Heart right ventricle (tissue), 16 donors: ENCODE measurements around the gene TPST2. TPM values are rescaled to one million over a fixed set of nuclear protein-coding genes. Genes with fewer than 3 reads are reported as not detected.

Experiments
- ATAC-seq, 8 donors: fragments of 200-7000 bp; cut with Tn5 transposase; one replicate each; pipeline ENCODE4 v1.9.1; 2020; ENCODE audit warnings: mild to moderate bottlenecking in 8 of 8, moderate library complexity in 8 of 8, moderate number of reproducible peaks in 1 of 8
- DNase-seq, 2 donors: peaks; one replicate each; pipeline ENCODE4 v3.0.0-alpha.2; 2020
- H3K27ac ChIP-seq, 10 donors: fragments of 200-600 bp; sonication (generic) in 2 of 10; one replicate each; pipeline versions ENCODE4 v1.5.0 to v1.8.0; 2020 to 2022; ENCODE audit warnings: mild to moderate bottlenecking in 3 of 10
- H3K27me3 ChIP-seq, 7 donors: fragments of 200-600 bp; one replicate each; pipeline ENCODE4 v1.8.0; 2021 to 2022; ENCODE audit warnings: mild to moderate bottlenecking in 2 of 7
- H3K36me3 ChIP-seq, 9 donors: fragments of 200-600 bp; sonication (generic) in 1 of 9; one replicate each; pipeline versions ENCODE4 v1.5.0 to v1.8.0; 2020 to 2022; ENCODE audit warnings: mild to moderate bottlenecking in 2 of 9
- H3K4me1 ChIP-seq, 9 donors: fragments of 200-600 bp; sonication (generic) in 1 of 9; one replicate each; pipeline versions ENCODE4 v1.5.0 to v1.8.0; 2020 to 2022; ENCODE audit warnings: mild to moderate bottlenecking in 4 of 9
- H3K4me3 ChIP-seq, 10 donors: fragments of 200-600 bp; sonication (generic) in 2 of 10; one replicate each; pipeline versions ENCODE4 v1.5.0 to v1.8.0; 2020 to 2022; ENCODE audit warnings: mild to moderate bottlenecking in 7 of 10, moderate library complexity in 2 of 10
- H3K9me3 ChIP-seq, 11 donors: fragments of 200-600 bp in 10 of 11; sonication (generic) in 2 of 11; one replicate each; pipeline versions ENCODE4 v1.5.0 to v1.8.0; 2013 to 2022; ENCODE audit warnings: mild to moderate bottlenecking in 2 of 11, control low read depth in 1 of 11, moderate library complexity in 1 of 11
- CTCF ChIP-seq, 9 donors: fragments of 200-600 bp; sonication (generic) in 2 of 9; IDR thresholded peaks; one replicate each; pipeline versions ENCODE4 v1.5.0 to v1.8.0; 2021 to 2022; ENCODE audit warnings: antibody characterized with exemption in 9 of 9, mild to moderate bottlenecking in 5 of 9, moderate library complexity in 1 of 9
- WGBS, 2 donors: extraction: QIAGEN DNeasy Blood & Tissue Kit; methylation state at CpG; one replicate each; pipeline ENCODE4 v1.1.7; 2013; ENCODE audit warnings: inconsistent platforms in 1 of 2; 5-methylcytosine and 5-hydroxymethylcytosine counted together
- intact Hi-C, 10 donors: fragments of 100-400 bp; cut with DNase I; formaldehyde crosslinking; loops; one replicate each; pipeline versions ENCODE4 v1.11.1 to v1.14.2; 2022
- polyA plus RNA-seq, 2 donors: library from polyadenylated mRNA; stranded (reverse); fragments of 200-250 nt; gene quantifications; one replicate each; pipeline ENCODE4 v1.2.3, GENCODE V29; 2013
- total RNA-seq, 10 donors: library from RNA; stranded (reverse); fragmentation: NEBNext Ultra II Directional in 3 of 10; extraction: Animal tissue kit (Norgen Biotek cat#: 25700) in 3 of 10; gene quantifications; one replicate each; pipeline versions ENCODE4 v1.2.1 to v1.2.4, GENCODE V29; 2021 to 2023
- donor health status: Arrhythmogenic right ventricular cardiomyopathy.
- donor health status: ischemic (EF 13 %, LVEDD 7.1; RV severe dilation, severe dysfunction).
- donor health status: healthy with polysubstance abuse.
- donor health status: DM: no; HTN: yes; CAD: no.
- donor health status: DM: no; HTN: no; CAD: no.
- donor health status: ischemic (EF 25% LVEDD 6.9; RV normal size, moderate dysfunction).
- donor health status: ischemic (EF 25% LVEDD 5.7; RV mildly dilated, moderate dysfunction).
- donor health status: healthy.
- donor health status: DM: yes; HTN: yes; CAD: no.
- donor health status: Ischemic cardiomyopathy.
- donor health status: ischemic (EF 35%, LVEDD 5.7; RV mildly dilated, moderate dysfunction).
- donor health status: nonischemic (EF 11% LVEDD 7.7; RV severe dilation, severe dysfunction).
- donor health status: DM: yes; HTN: yes; CAD: no.
- donor health status: PGD.
- donor health status: ischemic (EF 29% LVEDD 5.4; RV normal size, mild dysfunction).
- donor health status: nonischemic (EF 23%, LVEDD 6.1; RV moderate dilation, normal function).

TPST2 gene
- total and polyA plus RNA-seq, 12 donors, result 11.1 to 41.5 (median 21.7) TPM

GRCh38 chr22:26606611-26607010 is 16.7 kb upstream of the TPST2 start:
- H3K9me3 ChIP-seq, result no peaks in the 10 kb centered on the region
- peaks cover 0 to 3% (median 0%) of the 10 kb centered on the region in 7 donors for H3K27me3 ChIP-seq
- intact Hi-C loops, result no loop called here
- DNase-seq (no peak), ATAC-seq (no peak)
- no peak overlapping the region for H3K4me3 ChIP-seq
- no peak for TF ChIP-seq CTCF (IDR thresholded peaks at IDR 0.05)
- H3K4me1 ChIP-seq, result peaks cover 0 to 14% (median 0%) of the 10 kb centered on the region in 9 donors
- H3K36me3 ChIP-seq, result no peaks in the 10 kb centered on the region
- no peak overlapping the region for H3K27ac ChIP-seq
- 90 to 96% methylated on average over 4 of the region's 4 CpGs for WGBS, 2 donors

GRCh38 chr22:26604368-26604767 is 14.4 kb upstream of the TPST2 start:
- H3K36me3 ChIP-seq, result no peaks in the 10 kb centered on the region
- DNase-seq (no peak), ATAC-seq (no peak)
- no peaks in the 10 kb centered on the region for H3K9me3 ChIP-seq
- 80 to 91% methylated on average over 1 of the region's 1 CpG for WGBS, 2 donors
- intact Hi-C loops, result no loop called here
- peaks cover 0 to 3% (median 0%) of the 10 kb centered on the region in 7 donors for H3K27me3 ChIP-seq
- no peak for TF ChIP-seq CTCF (IDR thresholded peaks at IDR 0.05)
- H3K27ac ChIP-seq, result no peak overlapping the region
- H3K4me3 ChIP-seq, result no peak overlapping the region
- H3K4me1 ChIP-seq, result no peaks in the 10 kb centered on the region

DNA sequence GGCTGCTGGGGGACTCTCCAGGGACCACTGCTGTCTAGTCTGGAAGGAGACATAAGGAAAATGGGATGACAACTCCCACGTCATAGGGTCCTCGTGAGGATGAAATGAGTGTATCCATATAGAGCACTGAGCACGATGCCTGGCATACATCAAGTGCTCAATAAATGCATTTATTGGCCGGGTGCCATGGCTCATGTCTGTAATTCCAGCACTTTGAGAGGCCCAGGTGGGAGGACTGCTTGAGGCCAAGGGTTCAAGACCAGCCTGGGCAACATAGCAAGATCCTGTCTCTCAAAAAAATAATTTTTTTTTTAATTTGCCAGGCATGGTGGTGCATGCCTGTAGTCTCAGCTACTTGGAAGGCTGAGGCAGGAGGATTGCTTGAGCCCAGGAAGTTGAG is 12.2 kb upstream of the TPST2 start:
- H3K4me3 ChIP-seq, result no peak overlapping the region
- H3K36me3 ChIP-seq, result no peaks in the 10 kb centered on the region
- TF ChIP-seq CTCF (IDR thresholded peaks at IDR 0.05), result no peak
- WGBS, 2 donors, result 76% methylated on average over 4 of the region's 4 CpGs
- no peaks in the 10 kb centered on the region for H3K9me3 ChIP-seq
- H3K27me3 ChIP-seq, result no peaks in the 10 kb centered on the region
- no peaks in the 10 kb centered on the region for H3K4me1 ChIP-seq
- ATAC-seq (no peak), DNase-seq (no peak)
- H3K27ac ChIP-seq, result no peak overlapping the region
- intact Hi-C loops, result no loop called here

DNA sequence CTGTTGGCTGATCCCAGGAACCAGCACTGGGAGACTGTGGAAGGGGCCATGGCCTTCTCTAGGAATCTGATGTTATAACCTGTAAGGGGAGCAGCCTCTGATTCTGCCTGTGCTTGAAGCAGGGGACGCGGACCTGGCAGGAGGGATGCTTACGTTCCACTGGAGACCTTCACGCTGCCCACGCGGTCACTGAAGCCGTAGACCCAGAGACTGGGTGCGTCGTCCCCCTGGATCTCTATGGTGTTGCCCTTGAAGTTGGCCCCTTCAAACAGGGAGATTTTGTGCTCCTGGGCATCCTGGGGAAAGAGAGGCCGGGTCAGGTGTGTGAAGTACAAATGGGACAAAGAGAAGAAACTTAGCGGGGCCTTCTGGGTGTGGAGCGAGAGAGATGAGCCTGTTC is 11.8 kb upstream of the TPST2 start:
- no peak for ATAC-seq
- Histone ChIP-seq H3K4me1 (no peaks in the 10 kb centered on the region), H3K27me3 (no peaks in the 10 kb centered on the region), H3K36me3 (no peaks in the 10 kb centered on the region), H3K4me3 (no peak overlapping the region), H3K27ac (no peak overlapping the region), H3K9me3 (no peaks in the 10 kb centered on the region)
- no peak for TF ChIP-seq CTCF (IDR thresholded peaks at IDR 0.05)
- 87 to 89% methylated on average over 12 of the region's 12 CpGs for WGBS, 2 donors
- no peak for DNase-seq
- intact Hi-C loops, result no loop called here

DNA sequence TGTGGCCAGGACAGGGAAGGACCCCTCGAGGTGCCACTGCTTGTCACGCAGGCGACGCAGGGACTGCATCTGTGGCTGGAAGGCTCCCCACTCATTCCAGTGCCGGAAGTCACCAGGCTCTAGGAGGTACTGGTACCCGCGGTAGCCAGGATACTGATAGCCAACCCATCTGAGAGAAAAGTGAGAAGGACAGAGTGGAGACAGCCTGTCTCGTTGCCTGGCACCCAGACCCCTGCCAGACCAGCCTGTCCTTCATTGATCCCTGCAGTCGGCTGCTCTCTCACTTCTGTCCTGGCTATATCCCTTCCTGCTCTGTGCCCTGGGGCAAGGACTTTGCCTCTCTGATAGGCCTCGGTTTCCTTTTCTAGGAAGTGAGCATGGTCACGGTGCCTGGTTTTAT is 9.6 kb upstream of the TPST2 start:
- ATAC-seq (no peak), DNase-seq (no peak)
- 71 to 79% methylated on average over 11 of the region's 11 CpGs for WGBS, 2 donors
- H3K9me3 ChIP-seq, result no peaks in the 10 kb centered on the region
- intact Hi-C loops, result no loop called here
- no peak for TF ChIP-seq CTCF (IDR thresholded peaks at IDR 0.05)
- no peak overlapping the region for H3K4me3 ChIP-seq
- H3K4me1 ChIP-seq, result no peaks in the 10 kb centered on the region
- H3K36me3 ChIP-seq, result no peaks in the 10 kb centered on the region
- H3K27me3 ChIP-seq, result no peaks in the 10 kb centered on the region
- no peak overlapping the region for H3K27ac ChIP-seq
